ENCODE data around the gene TBXA2R.

- TF ChIP-seq CTCF (conservative IDR thresholded peaks at IDR 0.05) (no peak), EZH2 (IDR thresholded peaks at IDR 0.05; ENCODE audit: low read depth) (no peak)
Observed at GRCh38 chr19:3572855-3573161, 33.9 kb downstream of the TBXA2R start, which contains the start of gene HMG20B.

All from PC-9 (cell line).